ENCODE results near the gene CPA1.

Gene CPA1

DNA sequence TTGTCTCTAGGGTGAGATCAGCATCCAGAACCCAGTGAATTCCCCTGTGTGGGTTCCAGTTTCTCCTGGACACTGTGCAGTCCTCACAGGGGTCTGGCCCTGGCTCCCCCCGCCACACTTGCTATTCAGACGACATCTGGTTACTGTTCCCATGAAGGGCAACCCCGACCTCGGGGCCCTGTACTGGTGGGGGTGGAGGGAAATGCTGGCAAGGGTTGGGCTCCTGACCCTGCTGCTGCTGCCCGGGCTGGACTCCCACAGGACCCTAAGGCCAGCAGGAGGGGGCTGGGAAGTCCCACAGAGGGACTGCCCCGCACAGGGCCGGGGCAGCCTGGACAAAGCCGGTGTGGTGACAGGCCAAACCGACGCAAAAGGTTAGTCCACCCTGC lies 768 bp upstream of the CPA1 start:
- no peak overlapping the region for H3K4me3 ChIP-seq (replicated peaks; ENCODE audit: insufficient read depth, low read length)
- TF ChIP-seq GABPA (IDR thresholded peaks at IDR 0.05; ENCODE audit: low read depth): no peak
- no peak for TF ChIP-seq CTCF (IDR thresholded peaks at IDR 0.05; ENCODE audit: insufficient read depth, low read length)
- no peak for TF ChIP-seq SPI1 (IDR thresholded peaks at IDR 0.05; ENCODE audit: borderline replicate concordance, low read depth)
- no peak overlapping the region for H3K27ac ChIP-seq (replicated peaks)
- no peak for DNase-seq (ENCODE audit: low read depth in 1 of 2, low spot score in 1 of 2)
- no peaks in the 10 kb centered on the region for H3K27me3 ChIP-seq (ENCODE audit: insufficient read depth, poor library complexity, severe bottlenecking)

GRCh38 chr7:130380861-130381455 lies 664 bp downstream of the CPA1 start:
- no peak overlapping the region for H3K27ac ChIP-seq (replicated peaks)
- H3K27me3 ChIP-seq (ENCODE audit: insufficient read depth, poor library complexity, severe bottlenecking): no peaks in the 10 kb centered on the region
- H3K4me3 ChIP-seq (replicated peaks; ENCODE audit: insufficient read depth, low read length): no peak overlapping the region
- DNase-seq (ENCODE audit: low read depth in 1 of 2, low spot score in 1 of 2): no peak
- TF ChIP-seq POLR2AphosphoS5 (IDR thresholded peaks at IDR 0.05; ENCODE audit: low read depth) (no peak), GABPA (IDR thresholded peaks at IDR 0.05; ENCODE audit: low read depth) (no peak), SPI1 (IDR thresholded peaks at IDR 0.05; ENCODE audit: borderline replicate concordance, low read depth) (no peak), REST (IDR thresholded peaks at IDR 0.05; ENCODE audit: insufficient replicate concordance, low read depth) (no peak), CTCF (IDR thresholded peaks at IDR 0.05; ENCODE audit: insufficient read depth, low read length) (no peak)

DNA sequence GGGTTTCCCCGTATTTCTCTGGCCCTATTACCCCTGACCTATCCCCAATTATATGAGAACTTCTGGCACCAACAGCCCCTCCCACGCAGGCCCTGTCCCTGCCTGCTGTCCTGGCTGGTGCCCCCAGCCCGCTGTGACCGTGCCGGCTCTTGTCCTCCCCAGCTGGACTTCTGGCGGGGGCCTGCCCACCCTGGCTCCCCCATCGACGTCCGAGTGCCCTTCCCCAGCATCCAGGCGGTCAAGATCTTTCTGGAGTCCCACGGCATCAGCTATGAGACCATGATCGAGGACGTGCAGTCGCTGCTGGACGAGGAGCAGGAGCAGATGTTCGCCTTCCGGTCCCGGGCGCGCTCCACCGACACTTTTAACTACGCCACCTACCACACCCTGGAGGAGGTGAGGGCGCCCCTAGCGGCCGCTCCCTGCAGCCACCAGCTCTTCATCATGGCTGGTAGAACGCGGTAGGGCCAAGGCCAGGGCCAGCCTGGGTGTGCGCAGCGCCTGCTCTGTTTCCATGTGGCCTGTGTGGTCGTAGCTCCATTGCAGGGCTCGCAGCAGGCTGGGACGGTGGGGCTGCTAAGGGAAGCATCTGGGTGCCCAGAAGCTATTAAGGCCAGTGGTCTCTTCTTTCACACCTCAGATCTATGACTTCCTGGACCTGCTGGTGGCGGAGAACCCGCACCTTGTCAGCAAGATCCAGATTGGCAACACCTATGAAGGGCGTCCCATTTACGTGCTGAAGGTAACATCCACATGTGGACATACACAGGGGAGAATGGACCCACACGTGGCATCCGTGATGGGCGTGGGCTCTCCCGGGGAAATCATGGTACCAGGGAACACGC lies 1.4 kb downstream of the CPA1 start:
- DNase-seq (ENCODE audit: low read depth in 1 of 2, low spot score in 1 of 2): no peak
- Histone ChIP-seq H3K27me3 (ENCODE audit: insufficient read depth, poor library complexity, severe bottlenecking) (no peaks in the 10 kb centered on the region), H3K4me3 (replicated peaks; ENCODE audit: insufficient read depth, low read length) (no peak overlapping the region), H3K27ac (replicated peaks) (no peak overlapping the region)
- TF ChIP-seq POLR2AphosphoS5 (IDR thresholded peaks at IDR 0.05; ENCODE audit: low read depth) (no peak), REST (IDR thresholded peaks at IDR 0.05; ENCODE audit: insufficient replicate concordance, low read depth) (no peak), GABPA (IDR thresholded peaks at IDR 0.05; ENCODE audit: low read depth) (no peak), CTCF (IDR thresholded peaks at IDR 0.05; ENCODE audit: insufficient read depth, low read length) (no peak), SPI1 (IDR thresholded peaks at IDR 0.05; ENCODE audit: borderline replicate concordance, low read depth) (no peak)

All from HL-60 (cell line).